Stimulated activated CD4-positive, alpha-beta T cell treated with anti-CD3 and anti-CD28 coated beads, Interleukin-15, amount 100 ng/mL, for 1 hour (primary cell): Measurements from ENCODE around the gene ZNF576.
"Not testable (repeated sequence)": the region's sequence is repeated elsewhere in the genome, so short reads cannot be mapped to it uniquely, and the experiment has no call there.

ENCODE experiments used
- DNase-seq, 2 donors: peaks; one replicate each; pipeline ENCODE4 v3.0.0-alpha.2; 2020; ENCODE audit warnings: low read depth in 1 of 2, low spot score in 1 of 2

The ZNF576 gene

DNA sequence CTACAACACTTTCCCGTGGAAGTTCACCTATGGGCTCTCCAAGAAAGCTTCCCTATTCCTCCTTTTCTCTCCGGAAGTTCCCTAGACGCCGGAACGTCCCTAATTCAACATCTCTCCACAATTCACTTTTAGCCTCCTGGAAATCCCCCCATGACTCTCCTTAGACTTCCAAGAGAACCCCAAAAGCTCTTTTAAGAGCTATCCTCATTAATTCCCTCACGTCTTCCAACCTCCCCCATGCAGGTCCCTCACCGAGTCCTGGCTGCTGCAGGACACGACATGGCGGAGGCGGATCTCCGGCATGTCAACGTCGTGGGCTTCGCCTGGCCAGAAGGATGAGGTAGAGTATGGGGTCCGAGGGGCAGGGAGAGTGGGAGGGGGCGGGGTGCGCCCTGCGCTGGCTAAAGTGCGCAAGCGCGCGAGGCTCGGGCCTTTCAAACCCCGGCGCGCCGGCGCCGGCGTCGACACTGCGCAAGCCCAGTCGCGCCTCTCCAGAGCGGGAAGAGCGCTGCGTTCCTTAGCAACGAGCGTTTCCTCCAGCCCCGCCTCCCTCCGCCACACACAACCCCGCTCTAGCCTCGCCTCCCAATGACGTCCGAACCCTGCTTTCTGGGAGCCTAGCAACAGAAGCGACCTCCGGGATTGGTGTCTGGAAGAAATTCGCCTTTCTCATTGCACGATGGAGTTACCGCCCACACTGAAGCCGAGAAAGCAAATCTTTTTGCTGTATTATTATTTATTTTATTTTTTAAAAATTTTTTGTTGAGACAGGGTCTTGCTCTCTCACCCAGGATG is 21.0 kb upstream of the ZNF576 start, which contains the start of the genes PINLYP and XRCC1:
Gene PINLYP (plus strand): TSS at position 646 of the 795 bp plus-strand sequence. CDS start 1,391 bp downstream, outside the sequence.
Gene XRCC1 (minus strand): TSS at position 372 of the 795 bp plus-strand sequence. CDS start 69 bp downstream, at position 303.
- DNase-seq = peak; percentile 89

DNA sequence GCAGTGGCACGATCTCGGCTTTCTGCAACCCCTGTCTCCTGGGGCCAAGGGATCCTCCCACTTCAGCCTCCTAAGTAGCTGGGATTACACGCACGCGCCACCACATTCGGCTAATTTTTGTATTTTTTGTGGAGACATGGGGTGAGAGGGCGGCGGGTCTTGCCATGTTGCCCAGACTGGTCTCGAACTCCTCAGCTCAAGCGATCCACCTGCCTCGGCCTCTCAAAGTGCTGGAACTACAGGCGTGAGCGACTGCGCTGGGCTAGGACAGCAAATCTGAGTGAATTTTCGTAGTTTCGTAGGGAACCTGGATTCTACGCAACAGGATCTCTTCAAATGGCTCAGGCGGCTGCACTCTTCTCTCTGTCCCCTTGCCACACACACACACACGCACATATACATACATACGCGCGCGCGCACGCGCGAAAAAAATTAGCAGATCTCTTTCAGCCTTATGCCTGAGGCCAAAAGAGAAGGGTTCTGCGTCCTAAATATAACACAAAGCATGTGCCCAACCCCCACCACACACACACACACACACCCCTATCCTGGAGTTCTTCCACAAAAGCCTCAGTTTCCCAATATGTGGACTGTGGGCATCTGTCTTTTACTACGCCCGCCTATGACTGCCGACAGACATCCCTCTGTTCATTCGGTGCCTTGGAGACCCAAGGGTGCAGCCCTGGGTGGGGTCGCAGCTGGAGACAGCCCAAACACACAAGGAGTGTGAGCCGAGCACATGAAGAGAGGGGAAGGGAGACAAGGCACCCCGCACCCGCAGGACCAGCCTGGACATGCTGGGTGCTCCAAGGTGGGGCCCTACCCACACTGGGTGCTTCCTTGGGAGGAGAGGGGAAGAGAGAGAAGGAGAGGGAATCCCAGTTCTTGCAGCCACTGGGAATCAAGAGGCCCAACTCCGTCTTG is 20.2 kb upstream of the ZNF576 start:
- DNase-seq = no peak

DNA sequence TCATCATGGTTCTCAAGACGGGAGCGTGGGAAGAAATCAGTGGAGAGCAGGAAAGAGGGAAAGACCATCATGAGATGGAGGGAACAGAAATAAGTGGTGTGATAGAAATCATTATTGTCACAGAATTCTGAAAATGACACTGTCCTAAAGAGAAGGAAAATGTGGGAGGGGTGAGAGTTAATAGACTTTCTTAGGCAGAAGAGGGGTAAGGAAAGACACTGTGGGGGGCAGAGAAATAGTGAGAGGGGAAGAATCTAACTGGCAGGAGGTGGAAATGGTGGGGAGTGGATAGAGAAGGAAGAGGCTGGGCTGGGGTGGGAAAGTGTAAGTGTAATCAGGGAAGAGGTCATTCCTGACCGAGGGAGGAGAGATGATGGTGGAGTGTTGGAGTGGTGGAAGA is 17.6 kb upstream of the ZNF576 start:
- DNase-seq = no peak

DNA sequence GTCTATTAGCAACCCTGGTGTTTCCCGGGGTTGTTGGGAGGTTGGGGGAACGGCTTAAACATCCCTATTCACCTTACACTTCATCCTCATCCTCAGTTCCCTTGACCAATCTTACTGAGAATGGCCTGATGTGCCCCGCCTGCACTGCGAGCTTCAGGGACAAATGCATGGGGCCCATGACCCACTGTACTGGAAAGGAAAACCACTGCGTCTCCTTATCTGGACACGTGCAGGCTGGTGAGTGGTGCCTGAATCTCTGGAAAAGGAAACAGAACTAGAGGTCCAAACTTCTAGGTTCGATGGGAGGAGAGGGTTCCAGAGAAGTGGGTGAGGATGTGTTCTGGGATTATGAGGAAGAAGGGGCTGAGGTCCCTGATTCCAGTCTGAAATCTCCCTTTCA is 14.9 kb upstream of the ZNF576 start:
- DNase-seq = no peak

DNA sequence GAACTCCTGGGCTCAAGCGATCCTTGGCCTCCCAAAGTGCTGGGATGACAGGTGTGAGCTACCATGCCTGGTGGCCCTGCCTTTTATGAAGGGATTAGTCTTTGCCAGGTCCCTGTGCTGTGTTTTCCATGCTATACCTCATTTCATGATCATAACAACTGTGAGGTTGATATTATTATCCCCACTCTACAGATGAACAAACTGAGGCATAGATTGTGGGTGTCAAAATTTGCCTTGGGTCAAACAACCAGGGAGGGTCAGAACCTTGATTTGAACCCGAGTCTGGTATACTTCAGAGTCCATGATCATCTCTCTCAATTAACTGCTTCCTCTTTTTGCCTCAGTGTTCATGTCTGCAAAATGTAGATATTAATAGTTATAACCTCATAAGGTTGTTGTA is 13.9 kb upstream of the ZNF576 start:
- DNase-seq = no peak

DNA sequence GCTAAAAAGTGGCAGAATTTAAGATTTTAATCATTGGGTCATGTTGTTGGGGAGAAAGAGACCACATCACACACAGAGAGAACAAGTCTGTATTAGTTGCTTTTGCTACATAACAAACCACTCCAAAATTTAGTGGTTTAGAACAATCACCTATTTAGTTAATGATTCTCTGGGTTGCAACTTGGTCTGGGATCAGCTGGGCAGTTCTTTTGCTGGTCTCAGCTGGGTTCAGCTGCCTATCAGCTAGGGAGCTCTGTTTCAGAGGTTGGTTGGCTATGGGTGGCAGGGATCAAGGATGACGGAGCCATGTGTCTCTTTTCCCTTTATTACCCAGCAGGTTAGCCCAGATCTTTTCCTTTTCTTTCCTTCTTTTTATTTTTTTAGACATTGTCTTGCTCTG is 11.9 kb upstream of the ZNF576 start:
- no peak for DNase-seq

DNA sequence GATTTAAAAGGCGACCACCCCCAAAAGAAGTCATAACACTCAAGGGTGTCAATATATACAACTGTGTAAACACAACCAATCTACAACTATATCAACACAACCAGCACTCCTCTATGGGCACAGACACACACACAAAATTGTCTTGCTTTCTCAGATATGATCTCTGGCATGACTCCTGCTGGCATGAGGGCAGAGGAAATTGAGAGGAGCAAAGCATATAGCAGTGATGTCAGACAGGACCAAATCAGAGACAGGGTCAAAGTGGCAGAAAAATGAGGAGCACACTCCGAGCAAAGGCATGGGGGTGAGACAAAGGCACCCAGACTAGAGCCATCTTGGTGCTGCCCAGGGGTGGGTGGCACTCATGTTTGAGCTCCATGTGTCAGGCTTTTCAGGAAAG is 10.0 kb upstream of the ZNF576 start:
- DNase-seq = no peak

DNA sequence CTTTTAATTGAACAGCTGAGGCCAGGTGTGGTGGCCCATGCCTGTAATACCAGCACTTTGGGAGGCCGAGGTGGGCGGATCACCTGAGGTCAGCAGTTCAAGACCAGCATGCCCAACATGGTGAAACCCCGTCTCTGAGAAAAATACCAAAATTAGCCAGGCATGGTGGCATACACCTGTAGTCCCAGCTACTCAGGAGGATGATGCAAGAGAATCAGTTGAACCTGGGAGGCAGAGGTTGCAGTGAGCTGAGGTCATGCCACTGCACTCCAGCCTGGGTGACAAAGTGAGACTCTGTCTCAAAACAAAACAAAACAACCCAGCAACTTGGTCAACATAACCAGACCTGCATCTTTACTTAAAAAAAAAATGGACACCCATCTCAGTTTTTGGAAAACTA is 9.4 kb upstream of the ZNF576 start:
- not testable (repeated sequence) for DNase-seq

DNA sequence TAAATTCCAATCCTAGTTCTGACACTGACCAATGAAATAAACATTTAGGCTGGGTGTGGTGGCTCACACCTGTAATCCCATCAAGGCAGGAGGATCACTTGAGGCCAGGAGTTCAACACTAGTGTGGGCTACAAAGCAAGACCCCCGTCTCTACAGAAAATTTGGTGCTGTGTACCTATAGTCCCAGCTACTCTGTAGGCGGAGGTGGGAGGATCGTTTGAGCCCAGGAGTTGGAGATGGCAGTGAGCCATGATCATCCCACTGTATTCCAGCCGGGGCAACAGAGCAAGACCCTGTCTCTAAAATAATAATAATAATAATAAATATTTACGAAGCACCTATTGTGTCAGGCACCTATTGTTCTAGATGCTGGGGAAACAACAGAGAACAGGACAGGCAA is 7.1 kb upstream of the ZNF576 start:
- no peak for DNase-seq

DNA sequence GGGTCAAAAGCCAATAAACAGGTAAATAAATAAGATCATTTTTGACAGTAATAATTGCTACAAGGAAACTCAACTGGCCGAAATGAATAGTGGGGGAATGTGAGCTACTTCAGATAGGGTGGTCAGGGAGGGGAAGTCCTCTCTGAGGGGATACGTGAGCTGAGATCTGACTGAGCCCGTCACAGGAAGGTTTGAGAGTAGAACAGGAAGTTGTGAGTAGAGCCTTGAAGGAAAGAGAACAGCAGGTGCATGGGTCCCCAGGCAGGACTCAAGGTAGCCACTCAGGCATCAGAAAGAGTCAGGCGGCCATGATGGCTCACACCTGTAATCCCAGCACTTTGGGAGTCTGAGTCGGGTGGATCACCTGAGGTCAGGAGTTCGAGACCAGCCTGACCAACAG is 6.7 kb upstream of the ZNF576 start:
- DNase-seq = no peak

DNA sequence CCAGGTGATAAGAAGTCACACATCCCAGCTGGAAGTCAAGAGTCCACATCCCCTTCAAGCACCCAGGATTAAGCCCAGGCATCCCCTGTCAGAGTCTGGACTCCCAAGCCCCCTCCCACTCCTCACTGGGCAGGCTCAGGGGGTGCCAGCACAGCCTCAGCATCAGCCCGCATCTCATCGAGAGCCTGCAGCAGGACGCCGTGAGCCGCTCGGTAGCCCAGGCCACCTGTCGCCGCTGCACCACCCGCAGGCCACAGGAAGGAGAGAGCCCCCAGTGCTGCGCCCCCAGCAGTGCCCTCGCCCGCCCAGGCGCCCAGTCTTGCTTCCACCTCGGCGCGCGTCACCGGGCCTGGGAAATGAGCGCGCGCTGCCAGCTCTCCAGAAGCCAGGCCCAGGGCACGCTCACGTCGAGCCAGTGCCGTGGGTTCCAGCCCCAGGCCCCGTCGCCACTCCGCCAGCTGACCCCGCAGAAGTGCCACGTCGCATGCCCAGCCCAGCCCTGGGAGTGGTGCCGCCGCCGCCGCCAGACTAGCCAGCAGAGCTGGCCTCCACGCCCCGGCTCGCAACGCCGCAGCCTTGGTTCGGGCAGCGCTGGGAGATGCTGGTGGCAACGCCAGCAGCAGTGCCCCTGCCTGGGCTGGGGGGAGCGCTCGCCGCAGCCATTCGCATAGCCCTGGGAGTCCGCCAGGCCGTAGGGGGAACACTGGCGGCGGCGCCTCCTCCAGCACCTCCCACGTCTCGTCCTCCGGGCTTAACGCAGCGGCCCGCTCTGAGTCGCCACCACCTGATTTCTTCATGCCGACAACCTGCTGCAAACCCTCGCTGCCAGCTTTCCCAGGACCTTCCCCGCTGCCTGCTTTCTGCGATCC is 4.3 kb upstream of the ZNF576 start:
- DNase-seq = no peak

DNA sequence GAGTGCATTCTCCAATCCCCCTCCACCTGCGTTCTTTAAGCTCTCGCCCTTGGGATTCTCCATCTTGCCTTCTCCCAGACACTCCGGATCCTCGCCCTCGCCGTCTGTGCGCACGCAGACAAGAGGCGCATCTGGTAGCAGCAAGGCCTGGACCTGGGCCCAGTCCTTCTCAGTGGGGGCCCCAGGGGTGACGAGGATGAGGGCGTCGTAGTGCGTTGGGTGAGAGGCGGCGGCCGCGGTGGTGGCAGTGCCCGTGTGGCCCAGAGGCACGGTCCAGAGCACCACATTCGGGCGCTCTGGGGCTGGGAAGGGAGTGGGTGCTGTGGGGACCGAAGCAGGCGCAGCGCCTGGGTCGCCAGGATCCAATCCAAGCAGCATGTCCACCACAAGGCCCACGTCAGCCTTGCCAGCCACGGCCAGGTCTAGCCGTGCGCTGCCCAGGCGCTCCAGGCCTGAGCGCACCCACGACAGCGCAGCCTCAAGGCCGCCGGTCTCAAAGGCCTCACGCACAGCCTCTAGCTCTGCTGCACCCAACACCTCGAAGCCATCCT is 3.5 kb upstream of the ZNF576 start:
- no peak for DNase-seq

DNA sequence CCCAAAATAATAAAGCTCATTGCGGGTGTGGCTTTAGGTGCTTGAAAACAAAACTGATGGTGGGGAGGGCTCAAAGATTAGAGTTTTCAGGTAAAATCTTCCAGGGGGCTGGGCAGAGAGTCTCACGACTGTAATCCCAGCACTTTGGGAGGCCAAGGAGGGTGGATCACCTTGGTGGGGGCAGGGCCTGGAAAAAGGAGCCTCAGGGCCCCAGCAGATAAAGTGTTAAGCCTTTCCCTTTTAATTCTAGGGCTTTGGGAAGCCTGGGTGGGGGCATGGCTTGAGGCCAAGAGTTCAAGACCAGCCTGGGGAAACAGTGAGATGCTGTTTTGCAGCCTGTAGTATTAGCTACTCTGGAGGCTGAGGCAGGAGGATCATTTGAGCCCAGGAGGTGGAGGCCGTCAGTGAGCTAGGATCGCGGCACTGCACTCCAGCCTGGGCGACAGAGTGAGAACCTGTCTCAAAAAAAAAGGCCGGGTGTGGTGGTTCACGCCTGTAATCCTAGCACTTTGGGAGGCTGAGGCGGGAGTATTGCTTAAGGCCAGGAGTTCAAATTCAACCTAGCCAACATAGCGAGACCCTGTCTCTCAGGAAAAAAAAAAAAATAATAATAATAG is 2.2 kb upstream of the ZNF576 start:
- DNase-seq = no peak

DNA sequence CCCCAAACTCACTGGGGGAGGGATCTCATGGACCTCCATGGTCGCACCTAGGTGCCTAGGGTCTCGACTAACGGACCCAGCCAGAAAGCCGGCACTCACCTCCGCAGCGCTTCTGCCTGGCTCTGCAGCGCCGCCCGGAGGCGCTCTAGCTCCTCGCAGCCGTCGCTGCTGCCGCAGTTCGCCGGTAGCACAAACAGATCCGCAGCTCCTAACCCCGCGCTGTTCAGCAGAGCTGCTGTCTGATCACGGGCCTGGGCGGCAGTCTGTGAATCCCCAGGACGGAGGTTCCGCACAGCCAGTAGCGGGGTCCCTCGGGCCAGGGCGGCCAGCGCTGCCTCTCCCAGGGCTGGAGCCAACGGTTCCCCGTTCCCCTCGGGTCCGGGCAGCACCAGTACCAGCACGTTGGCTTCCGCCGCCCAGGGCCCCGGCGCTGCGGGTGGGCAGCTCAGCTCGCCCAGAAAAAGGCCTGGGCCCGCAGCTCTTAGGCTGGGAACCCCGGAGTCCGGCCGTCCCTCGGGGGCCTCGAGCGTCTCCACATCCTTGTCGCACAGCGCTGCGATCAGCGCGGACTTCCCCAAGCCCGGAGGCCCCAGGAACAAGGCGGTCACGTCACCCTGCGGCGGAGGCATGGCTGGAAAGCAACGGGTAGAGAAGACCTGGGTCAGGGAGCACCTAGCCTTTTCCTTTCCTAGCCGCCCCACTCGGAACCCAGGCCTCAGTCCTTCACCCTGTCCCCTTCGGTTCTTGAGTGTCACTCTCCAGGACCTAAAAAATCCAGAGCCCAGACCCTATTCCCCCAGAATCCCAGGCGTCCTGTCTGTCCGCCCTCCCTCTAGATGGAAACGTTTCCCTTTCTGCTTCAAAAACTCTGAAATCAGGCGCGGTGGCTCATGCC is 1.4 kb upstream of the ZNF576 start:
- DNase-seq = peak; percentile 50 to 62

DNA sequence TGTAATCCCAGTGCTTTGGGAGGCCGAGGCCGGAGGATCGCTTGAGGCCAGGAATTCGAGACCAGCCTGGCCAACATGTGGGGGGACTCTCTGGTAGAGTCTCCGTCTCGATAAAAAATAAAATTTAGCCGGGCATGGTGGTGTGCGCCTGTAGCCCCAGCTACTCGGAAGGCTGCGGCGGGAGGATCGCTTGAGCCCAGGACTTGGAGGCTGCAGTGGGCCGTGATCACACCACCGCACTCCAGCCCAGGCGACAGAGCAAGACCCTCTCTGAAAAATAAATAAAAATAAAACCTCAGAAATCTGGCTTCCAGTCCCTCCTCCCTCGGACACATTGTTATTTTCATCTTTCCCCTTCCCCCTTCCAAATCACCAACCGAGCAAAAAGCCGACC is 793 bp upstream of the ZNF576 start:
- DNase-seq = peak in 1 of 2 donors; percentile 14

DNA sequence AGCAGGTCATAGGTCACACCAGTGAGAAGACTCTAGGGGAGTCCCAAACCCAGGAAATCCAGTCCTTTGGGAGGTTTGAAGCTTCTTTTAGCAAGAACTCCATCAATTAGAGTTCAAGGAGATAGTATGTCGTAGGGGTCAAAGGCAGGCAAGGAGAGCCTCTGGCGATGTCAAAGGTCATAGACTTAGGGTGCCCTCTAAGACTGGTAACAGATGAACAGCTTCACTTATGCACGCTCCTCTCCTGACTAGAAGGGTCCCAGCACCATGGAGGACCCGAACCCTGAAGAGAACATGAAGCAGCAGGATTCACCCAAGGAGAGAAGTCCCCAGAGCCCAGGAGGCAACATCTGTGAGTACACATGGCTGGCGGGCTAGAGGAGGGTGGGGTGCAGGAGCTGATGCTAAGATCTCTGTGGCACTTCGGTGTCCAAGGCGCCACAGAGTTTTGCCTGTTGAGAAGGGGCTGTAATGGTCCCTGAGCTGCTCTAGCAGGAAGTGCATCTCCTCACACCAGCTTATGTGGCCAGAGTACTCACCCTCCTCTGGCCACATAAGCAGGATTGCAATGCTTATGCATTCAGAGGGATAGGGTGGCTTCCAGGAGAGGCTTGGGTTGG is 557 bp downstream of the ZNF576 start:
- no peak for DNase-seq

DNA sequence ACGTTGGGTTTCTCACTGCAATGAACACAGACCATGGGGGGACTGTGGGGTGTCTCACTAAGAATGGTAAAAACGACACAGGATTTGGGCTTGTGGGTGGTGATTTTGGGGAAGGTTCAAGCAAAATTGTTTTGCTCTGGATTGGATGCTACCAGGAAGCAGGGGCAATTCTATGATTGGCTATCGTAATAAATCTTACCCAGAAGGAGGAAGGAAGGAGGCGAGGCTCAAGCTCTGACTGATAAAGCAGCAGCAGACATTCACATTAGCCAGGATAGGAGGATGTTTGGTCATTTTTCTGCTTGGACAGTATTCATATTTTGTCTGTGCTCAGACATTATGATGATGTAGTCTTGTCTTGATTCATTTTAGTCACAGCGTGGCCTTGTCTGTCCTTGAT is 1.5 kb downstream of the ZNF576 start:
- DNase-seq = no peak

DNA sequence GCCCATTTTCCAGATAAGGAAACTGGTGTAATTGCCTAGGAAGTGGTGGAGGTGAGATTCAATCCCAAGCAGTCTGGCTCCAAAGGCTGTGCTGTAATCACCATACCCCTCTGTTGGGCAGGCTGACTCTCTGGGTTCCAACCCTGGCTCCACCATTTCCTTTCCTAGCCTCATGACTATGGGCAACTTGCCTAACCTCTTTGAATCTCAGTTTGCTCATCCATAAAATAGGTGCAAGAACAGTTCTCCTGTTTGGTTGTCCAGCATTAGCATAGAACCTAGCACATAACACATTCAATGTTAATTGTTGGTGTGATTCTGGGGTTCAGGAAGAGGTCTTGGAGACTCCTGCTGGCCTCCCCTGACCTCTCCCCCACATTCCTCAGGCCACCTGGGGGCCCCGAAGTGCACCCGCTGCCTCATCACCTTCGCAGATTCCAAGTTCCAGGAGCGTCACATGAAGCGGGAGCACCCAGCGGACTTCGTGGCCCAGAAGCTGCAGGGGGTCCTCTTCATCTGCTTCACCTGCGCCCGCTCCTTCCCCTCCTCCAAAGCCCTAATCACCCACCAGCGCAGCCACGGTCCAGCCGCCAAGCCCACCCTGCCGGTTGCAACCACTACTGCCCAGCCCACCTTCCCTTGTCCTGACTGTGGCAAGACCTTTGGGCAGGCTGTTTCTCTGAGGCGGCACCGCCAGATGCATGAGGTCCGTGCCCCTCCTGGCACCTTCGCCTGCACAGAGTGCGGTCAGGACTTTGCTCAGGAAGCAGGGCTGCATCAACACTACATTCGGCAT is 2.2 kb downstream of the ZNF576 start:
- DNase-seq = no peak
